Inferior parietal cortex (tissue), 1 donor: ENCODE results near the gene PEX14.

Experiments used
- DNase-seq: peaks from one replicate; pipeline ENCODE4 v3.0.0-alpha.2; 2016; ENCODE audit errors: extremely low spot score

The PEX14 gene

DNA sequence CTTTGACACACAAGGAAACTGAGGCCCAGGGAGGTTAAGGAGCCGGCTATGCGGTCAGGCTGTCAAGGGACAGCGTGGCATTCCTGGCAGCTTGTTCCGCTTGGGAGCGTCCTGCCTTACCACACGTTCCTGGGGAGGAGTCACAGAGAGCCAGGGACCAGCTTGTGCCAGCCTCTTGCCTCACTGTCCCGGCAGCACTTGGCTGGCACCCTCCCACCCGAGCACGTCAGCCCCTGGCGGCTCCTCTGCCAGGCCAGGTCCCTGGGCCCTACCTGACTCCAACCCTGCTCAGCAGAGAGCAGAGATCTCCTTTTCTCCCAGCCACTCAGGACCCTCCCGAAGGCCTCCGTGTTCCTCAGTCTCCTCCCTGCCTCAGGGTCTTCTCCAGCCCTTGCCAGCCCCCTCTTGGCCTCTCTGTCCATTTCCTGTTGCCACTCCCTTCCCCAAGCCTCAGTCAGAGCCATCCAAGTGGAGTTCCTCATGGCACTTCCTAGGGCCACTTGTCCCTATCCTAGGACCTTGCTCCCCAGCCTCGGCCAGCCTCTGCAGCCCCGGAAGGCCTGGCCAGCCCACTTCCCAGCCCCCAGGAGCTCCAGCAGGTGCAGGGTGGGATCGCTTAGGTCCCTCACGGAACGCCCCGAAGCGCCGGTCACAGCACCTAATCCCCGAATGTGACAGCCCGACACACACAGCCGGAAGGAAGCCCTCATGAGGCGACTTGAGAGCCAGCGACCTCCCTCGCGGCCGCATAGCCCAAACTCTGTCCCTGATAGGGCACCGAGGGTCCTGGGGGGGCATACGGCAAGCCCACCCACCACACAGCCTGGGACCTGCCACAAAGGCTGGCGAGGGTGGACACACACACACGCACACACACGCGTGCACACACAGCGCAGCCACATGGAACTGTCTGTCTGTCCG, 191.4 kb downstream of the PEX14 start:
- no peak for DNase-seq

DNA sequence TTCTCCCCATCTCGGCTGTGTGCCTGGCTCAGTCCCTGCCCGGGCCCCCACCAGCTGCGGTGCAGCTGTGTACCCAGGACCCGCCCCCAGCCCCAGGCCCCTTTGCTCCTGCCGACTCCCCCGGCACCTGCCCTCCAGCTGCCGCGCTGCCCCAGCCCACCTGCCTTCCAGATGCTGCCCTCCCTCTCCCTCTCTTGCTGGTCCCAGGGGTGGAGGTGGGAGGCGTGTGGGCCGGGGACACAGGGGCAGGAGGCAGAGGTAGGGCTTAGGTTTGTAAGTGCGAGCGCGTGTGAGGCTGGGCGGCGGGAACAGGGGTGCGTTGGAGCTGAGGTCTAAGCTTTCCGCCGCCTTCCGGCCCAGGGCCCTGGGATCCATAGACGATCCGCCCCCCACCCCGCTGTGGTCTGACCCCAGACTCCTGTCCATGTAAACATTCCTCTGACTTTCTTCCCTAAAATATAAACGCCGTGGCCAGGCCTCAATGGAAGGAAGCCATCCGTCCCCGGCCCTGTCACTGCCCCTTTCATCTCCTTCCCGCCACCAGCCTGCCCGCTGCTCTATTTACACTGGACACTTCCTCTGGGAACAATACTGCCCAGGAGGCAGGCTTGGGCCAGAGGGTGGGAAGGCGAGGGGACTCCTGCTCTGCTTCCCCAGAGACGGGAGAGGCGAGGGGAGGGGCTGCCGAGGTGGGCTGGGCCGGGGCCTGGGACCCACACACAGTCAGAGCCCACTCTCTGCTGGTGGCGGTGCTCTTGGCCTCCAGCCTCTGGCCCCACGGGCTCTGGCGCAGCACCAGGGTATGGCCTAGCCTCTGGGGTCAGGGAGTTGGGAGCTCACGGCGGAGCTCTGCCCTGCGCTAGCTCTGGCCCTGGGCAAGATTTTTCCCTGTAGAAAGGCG, 193.4 kb downstream of the PEX14 start:
- no peak for DNase-seq

- DNase-seq: no peak
Measured at GRCh38 chr1:10669570-10669969, 194.8 kb downstream of the PEX14 start.

- no peak for DNase-seq
Measured at GRCh38 chr1:10670190-10670589, 195.4 kb downstream of the PEX14 start.

DNA sequence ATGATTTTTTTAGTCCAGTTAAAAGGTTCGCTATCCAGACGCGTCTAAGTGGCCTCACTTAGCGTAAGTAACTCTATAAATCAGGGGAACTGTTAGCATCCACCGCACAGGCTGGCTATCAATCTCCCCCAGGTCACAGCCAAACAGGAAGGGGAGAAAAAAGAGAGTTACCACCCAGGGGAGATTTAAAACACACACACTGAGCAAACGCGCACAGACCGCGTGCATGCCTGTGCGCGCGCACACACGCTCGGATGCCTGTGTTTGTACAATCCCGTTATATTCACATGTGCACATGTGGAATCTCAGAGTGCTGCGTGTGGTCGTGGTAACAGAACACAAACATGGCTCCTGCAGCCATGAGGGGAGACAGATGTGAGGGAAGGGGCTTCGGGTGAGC, 196.3 kb downstream of the PEX14 start:
- no peak for DNase-seq

GRCh38 chr1:10671622-10672342, 197.0 kb downstream of the PEX14 start:
- no peak for DNase-seq

- no peak for DNase-seq
Measured at GRCh38 chr1:10672343-10673050, 197.7 kb downstream of the PEX14 start.

DNA sequence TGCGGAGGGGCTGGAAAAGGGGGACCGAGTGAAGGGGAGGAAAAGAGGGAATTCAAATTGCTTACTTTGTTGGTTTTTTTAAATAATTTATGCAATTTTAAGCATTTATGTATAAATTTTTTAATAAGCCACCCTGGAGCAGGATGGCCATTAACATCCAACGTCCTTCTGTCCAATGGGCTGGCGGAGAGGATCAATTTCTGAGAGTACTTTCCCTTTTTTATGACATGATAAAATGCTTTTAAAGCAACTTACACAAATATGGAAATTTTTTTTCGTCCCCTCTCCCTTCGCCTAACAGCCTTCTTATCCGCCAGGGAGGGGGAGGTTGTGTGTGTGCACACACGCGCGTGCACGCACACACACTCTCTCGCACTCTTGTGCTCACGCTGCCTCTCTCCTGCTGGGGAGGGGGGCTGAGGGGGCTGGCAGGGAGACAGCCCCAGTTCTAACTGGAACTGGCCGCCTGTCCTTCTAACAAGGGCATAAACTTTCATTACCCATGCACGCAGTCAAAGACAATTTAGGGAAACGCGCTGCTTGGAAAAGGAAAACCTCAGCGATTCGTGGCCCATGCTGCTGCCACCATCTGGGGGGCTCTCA, 198.5 kb downstream of the PEX14 start:
- no peak for DNase-seq

GRCh38 chr1:10674222-10674621, 199.5 kb downstream of the PEX14 start:
- no peak for DNase-seq

- no peak for DNase-seq
Measured at GRCh38 chr1:10674700-10675609, 200.2 kb downstream of the PEX14 start.

- no peak for DNase-seq
Measured at GRCh38 chr1:10675813-10676212, 201.1 kb downstream of the PEX14 start.

DNA sequence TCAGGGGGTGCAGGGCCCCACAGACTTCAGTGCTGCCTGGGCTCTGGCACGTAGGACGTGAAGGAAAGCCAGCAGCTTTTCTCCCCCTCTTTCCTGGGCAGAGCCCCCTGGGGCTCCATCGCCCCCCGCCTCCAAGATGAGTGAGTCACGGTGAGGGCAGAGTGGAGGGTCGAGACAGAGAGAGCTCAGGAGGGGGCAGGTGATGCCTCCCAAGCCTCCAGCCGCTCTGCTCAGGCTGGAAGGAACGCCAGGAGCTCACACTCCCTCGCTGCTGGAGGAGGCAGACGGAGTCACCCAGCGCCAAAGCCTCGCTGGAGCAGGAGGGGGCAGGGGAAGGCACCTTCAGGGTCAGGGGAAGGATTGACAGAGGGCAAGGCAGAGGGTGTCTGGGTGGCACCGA, 202.2 kb downstream of the PEX14 start:
- no peak for DNase-seq

DNA sequence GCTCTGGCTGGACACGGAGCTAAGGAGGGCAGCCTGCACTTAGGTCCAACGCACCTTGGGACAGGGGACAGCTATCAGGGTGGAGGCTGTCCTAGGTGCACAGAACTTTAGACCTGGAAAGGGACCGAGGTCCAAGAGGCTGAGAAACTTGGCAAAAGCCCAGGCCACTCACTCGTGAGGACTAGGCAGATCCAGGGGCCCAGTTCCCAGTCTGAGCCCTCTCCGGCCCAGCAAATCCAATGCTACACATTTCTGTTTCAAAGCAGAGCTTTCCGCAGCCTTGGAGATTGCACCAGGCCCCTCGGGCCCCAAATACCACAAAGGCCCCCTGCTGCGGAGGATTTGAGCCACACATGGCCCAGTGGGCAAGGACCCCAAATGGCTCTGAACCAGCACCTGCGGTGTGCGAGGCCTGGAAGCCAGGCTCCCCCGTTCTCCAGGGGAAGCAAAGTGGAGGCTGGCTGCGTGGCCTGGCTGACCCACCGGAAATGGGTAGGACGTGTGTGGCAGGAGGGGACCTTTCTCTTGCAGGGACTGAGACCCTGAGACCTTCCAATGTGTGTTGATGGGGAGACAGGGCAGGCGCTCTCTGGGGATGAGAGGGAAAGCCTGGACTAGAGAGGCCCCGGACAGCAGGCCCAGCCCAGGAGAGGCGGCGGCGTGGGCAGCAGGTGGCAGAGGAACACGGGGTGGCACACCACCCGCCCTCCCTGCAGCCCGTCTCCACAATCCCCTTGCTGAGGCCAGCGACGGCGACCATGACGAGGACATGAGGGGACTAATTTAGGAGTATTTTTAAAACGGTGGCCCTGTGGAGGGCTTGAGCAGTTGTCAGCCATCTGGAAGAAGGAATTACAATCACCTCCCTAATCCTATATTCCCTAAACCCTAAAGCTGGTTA, 203.0 kb downstream of the PEX14 start:
- DNase-seq: no peak

- DNase-seq: no peak
Measured at GRCh38 chr1:10678402-10678801, 203.7 kb downstream of the PEX14 start.

- no peak for DNase-seq
Measured at GRCh38 chr1:10678852-10679251, 204.1 kb downstream of the PEX14 start.

DNA sequence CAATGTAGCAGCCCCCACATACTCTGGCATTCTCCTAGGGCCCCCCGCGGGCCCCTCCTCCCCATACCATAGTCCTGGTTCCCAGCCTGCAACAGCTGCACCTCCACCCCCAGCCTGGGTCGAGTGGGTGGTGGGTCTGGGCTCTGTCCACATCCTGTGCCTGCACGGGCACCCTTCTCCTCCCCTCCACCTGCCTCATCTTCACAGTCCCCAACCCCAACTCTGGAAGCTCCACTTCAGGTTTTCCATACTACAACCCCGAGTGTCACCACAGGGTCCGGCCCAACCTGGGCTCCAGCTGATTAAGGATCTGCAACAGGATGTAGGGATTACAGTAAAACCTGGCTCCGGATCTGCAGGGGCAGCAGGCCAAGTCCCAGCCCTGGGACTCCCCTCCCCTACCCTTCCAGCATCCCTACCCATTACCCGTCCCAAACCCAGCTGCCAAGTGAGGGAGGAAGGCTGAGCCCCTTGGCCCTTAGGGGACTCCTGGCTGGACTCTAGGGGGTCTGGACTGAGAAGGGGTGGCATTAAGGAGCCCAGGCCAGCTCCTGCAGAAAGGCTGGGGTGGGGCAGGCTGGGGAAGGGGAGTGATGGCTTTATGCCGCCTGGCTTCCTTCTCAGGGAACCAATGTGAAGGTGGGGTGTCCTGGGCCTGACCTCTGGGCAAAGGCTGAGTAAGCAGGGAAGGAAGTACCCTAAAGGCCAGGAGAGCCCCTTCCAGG, 204.9 kb downstream of the PEX14 start:
- no peak for DNase-seq
